GM20000 (cell line): ENCODE data around the gene AGMO.
"Not testable (repeated sequence)": the region's sequence is repeated elsewhere in the genome, so short reads cannot be mapped to it uniquely, and the experiment has no call there.

Source experiments
- DNase-seq: peaks from one replicate; pipeline ENCODE4 v3.0.0; 2012; ENCODE audit warnings: low spot score
- CTCF ChIP-seq: IDR thresholded peaks from 2 replicates; pipeline ENCODE4 v1.5.1; 2012; ENCODE audit warnings: mild to moderate bottlenecking, control low read depth; ENCODE audit errors: extremely low read depth, missing control alignments

The AGMO gene

GRCh38 chr7:15524077-15524476, 37.7 kb downstream of the AGMO start:
- no peak for TF ChIP-seq CTCF
- DNase-seq = no peak

GRCh38 chr7:15517865-15518264, 44.0 kb downstream of the AGMO start:
- not testable (repeated sequence) for DNase-seq

GRCh38 chr7:15515252-15515651, 46.6 kb downstream of the AGMO start:
- no peak for DNase-seq
- TF ChIP-seq CTCF = no peak

GRCh38 chr7:15508258-15508657, 53.6 kb downstream of the AGMO start:
- no peak for DNase-seq

GRCh38 chr7:15507708-15508107, 54.1 kb downstream of the AGMO start:
- TF ChIP-seq CTCF = no peak
- no peak for DNase-seq

More at GRCh38 chr7:15508258-15508657, 53.6 kb downstream of the AGMO start:
- no peak for TF ChIP-seq CTCF

- TF ChIP-seq CTCF = no peak
- DNase-seq = no peak
Measured at GRCh38 chr7:15507171-15507570, 54.6 kb downstream of the AGMO start.

GRCh38 chr7:15505761-15506160, 56.1 kb downstream of the AGMO start:
- no peak for TF ChIP-seq CTCF
- no peak for DNase-seq

- no peak for TF ChIP-seq CTCF
- no peak for DNase-seq
Measured at GRCh38 chr7:15504351-15504750, 57.5 kb downstream of the AGMO start.
